PC-3 (cell line): Measurements from ENCODE around the gene SEC14L2. TPM values are rescaled to one million over a fixed set of nuclear protein-coding genes. Genes with fewer than 3 reads are reported as not detected.

ENCODE experiments used
- ATAC-seq: fragments of 200-7000 bp; cut with Tn5 transposase; 2 replicates; pipeline ENCODE4 v1.9.1; 2020; ENCODE audit warnings: mild to moderate bottlenecking, moderate library complexity
- BruUV-seq: library from RNA; stranded (reverse); fragments of 400-500 nt; replicated peaks from 2 replicates; lab custom pipeline; 2021; lab: Mats Ljungman, UMichigan
- CTCF ChIA-PET: fragments of 300-600 bp; sonication (Branson Sonifier 250); formaldehyde crosslinking; loops from one replicate; lab custom pipeline; 2022; ENCODE audit warnings: antibody characterized with exemption; lab: Charles Lee
- POLR2A ChIA-PET: fragments of 300-600 bp; sonication (Branson Sonifier 250); formaldehyde crosslinking; loops from one replicate; lab custom pipeline; 2022; ENCODE audit warnings: antibody characterized with exemption; ENCODE audit not compliant: unreplicated experiment; lab: Charles Lee
- DNase-seq: peaks from one replicate; pipeline ENCODE4 v3.0.0-alpha.2; 2015
- H2AFZ ChIP-seq: fragments of 300-600 bp; sonication (generic); 2 replicates; pipeline ENCODE4 v1.6.0; 2016; ENCODE audit warnings: antibody characterized with exemption, low read length
- H3F3A ChIP-seq: fragments of 300-600 bp; sonication (generic); one replicate; pipeline ENCODE4 v1.6.0; 2017; ENCODE audit warnings: antibody characterized with exemption, low read length, control low read depth, mild to moderate bottlenecking; ENCODE audit not compliant: unreplicated experiment
- H3K27ac ChIP-seq: fragments of 300-600 bp; sonication (generic); 2 replicates; pipeline ENCODE4 v1.5.1; 2016; ENCODE audit warnings: mild to moderate bottlenecking, low read length
- H3K27me3 ChIP-seq: fragments of 300-600 bp; sonication (generic); 2 replicates; pipeline ENCODE4 v1.6.1; 2016; ENCODE audit warnings: low read length, mixed read lengths
- H3K36me3 ChIP-seq: fragments of 300-600 bp; sonication (generic); 2 replicates; pipeline ENCODE4 v1.6.1; 2016; ENCODE audit warnings: low read depth, mixed run types, low read length, mixed read lengths
- H3K4me1 ChIP-seq: fragments of 300-600 bp; sonication (generic); 2 replicates; pipeline ENCODE4 v1.5.1; 2016; ENCODE audit warnings: low read length; ENCODE audit not compliant: insufficient read depth
- H3K4me2 ChIP-seq: fragments of 300-600 bp; sonication (generic); 2 replicates; pipeline ENCODE4 v1.6.0; 2016; ENCODE audit warnings: low read length
- H3K4me3 ChIP-seq: fragments of 300-600 bp; sonication (generic); 2 replicates; pipeline ENCODE4 v1.5.1; 2016; ENCODE audit warnings: mild to moderate bottlenecking, low read length, mixed read lengths
- H3K79me2 ChIP-seq: fragments of 300-600 bp; sonication (generic); 2 replicates; pipeline ENCODE4 v1.6.1; 2017; ENCODE audit warnings: low read length, mixed read lengths
- H3K9ac ChIP-seq: fragments of 300-600 bp; sonication (generic); 2 replicates; pipeline ENCODE4 v1.6.0; 2016; ENCODE audit warnings: mild to moderate bottlenecking, low read length
- H3K9me2 ChIP-seq: fragments of 300-600 bp; sonication (generic); replicated peaks from 2 replicates; pipeline ENCODE4 v1.6.1; 2016; ENCODE audit warnings: mixed run types, low read length, mixed read lengths
- H3K9me3 ChIP-seq: fragments of 300-600 bp; sonication (generic); 2 replicates; pipeline ENCODE4 v1.6.1; 2016; ENCODE audit warnings: low read length, mixed read lengths
- H4K20me1 ChIP-seq: fragments of 300-600 bp; sonication (generic); 2 replicates; pipeline ENCODE4 v1.6.1; 2016; ENCODE audit warnings: low read length, mixed read lengths
- EZH2 ChIP-seq: fragments of 300-600 bp; sonication (generic); IDR thresholded peaks from one replicate; pipeline ENCODE4 v1.6.1; 2017; ENCODE audit warnings: antibody characterized with exemption, mild to moderate bottlenecking, low read length; ENCODE audit not compliant: unreplicated experiment
- EZH2phosphoT487 ChIP-seq: fragments of 300-600 bp; sonication (generic); IDR thresholded peaks from 2 replicates; pipeline ENCODE4 v1.6.1; 2018; ENCODE audit warnings: mild to moderate bottlenecking, antibody characterized with exemption, low read length, borderline replicate concordance
- intact Hi-C: fragments of 100-400 bp; cut with micrococcal nuclease; formaldehyde crosslinking; loops from 2 replicates; pipeline ENCODE4 v1.9.0; 2023
- total RNA-seq: library from RNA; depleted of rRNA; stranded (reverse); fragments of >200 nt; gene quantifications from 2 replicates; pipeline ENCODE4 v1.2.3, GENCODE V29; 2014
- TF ChIP-seq, protein P1 (sequence below): fragments of 300-600 bp; sonication (generic); conservative IDR thresholded peaks from 2 replicates; pipeline ENCODE4 v1.5.1; 2017; ENCODE audit warnings: antibody characterized with exemption, low read depth, mild to moderate bottlenecking, low read length

The SEC14L2 gene
- total RNA-seq, 1 experiment from 2014 or later, result 16.8 TPM

DNA sequence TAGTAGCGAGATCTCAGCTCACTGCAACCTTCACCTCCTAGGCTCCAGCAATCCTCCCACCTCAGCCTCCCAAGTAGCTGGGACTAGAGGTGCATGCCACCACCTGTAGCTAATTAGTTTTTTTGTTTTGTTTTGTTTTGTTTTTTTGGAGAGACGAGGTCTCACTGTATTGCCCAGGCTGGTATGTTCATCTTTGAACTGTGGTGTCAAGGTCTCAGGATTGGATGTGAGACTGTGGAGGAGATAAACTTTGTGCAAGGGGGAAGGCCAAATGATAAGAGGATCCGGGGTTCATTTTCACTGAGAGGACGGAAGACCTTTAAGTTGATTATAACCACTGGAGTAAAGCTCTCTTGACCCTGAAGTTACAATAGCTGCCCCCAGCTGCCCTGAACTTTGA is 8.9 kb downstream of the SEC14L2 start:
- ATAC-seq, result no peak
- Histone ChIP-seq H3K4me3 (no peak overlapping the region), H3F3A (no peaks in the 10 kb centered on the region), H3K36me3 (peaks cover 6% of the 10 kb centered on the region; the same call in 1 of the 2 replicates), H3K9me3 (no peaks in the 10 kb centered on the region), H3K4me2 (no peak overlapping the region), H3K27me3 (no peaks in the 10 kb centered on the region), H4K20me1 (no peaks in the 10 kb centered on the region), H3K4me1 (peaks cover 18% of the 10 kb centered on the region), H2AFZ (no peak overlapping the region), H3K9me2 (no peaks in the 10 kb centered on the region), H3K27ac (no peak overlapping the region), H3K79me2 (no peaks in the 10 kb centered on the region), H3K9ac (no peak overlapping the region)
- TF ChIP-seq, protein P1, sequence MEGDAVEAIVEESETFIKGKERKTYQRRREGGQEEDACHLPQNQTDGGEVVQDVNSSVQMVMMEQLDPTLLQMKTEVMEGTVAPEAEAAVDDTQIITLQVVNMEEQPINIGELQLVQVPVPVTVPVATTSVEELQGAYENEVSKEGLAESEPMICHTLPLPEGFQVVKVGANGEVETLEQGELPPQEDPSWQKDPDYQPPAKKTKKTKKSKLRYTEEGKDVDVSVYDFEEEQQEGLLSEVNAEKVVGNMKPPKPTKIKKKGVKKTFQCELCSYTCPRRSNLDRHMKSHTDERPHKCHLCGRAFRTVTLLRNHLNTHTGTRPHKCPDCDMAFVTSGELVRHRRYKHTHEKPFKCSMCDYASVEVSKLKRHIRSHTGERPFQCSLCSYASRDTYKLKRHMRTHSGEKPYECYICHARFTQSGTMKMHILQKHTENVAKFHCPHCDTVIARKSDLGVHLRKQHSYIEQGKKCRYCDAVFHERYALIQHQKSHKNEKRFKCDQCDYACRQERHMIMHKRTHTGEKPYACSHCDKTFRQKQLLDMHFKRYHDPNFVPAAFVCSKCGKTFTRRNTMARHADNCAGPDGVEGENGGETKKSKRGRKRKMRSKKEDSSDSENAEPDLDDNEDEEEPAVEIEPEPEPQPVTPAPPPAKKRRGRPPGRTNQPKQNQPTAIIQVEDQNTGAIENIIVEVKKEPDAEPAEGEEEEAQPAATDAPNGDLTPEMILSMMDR, result no peak
- TF ChIP-seq EZH2phosphoT487 (no peak), EZH2 (no peak)
- no TSS peak for BruUV-seq
- DNase-seq, result no peak
- intact Hi-C loops, result no loop called here
- CTCF ChIA-PET, result no interaction called here
- POLR2A ChIA-PET, result no interaction called here

DNA sequence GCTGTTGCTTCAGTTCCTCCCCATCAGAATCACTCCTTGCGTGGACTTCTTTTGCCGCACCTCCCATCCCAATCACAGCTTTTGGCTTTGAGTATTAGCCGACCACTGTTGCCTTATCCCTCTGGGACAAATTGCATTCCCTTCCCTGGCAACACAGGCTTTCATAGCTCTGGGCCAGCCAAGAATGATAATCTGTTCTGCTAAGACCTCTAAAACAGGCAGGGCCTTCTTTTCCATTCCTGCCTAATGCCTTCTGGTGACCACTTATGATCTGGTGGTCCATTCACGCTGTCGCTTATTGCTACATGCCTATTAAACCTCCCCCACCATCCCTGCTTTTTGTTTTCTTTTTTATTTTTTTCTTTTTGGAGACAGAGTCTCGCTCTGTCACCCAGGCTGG is 9.6 kb downstream of the SEC14L2 start:
- no peak overlapping the region for H2AFZ ChIP-seq
- H3K4me2 ChIP-seq, result no peak overlapping the region
- no peaks in the 10 kb centered on the region for H3K79me2 ChIP-seq
- intact Hi-C loops, result no loop called here
- H3K4me1 ChIP-seq, result peaks cover 18% of the 10 kb centered on the region
- no peak for ATAC-seq
- no peak overlapping the region for H3K9ac ChIP-seq
- DNase-seq, result no peak
- CTCF ChIA-PET, result no interaction called here
- no peaks in the 10 kb centered on the region for H3F3A ChIP-seq
- H3K36me3 ChIP-seq, result peaks cover 6% of the 10 kb centered on the region
- POLR2A ChIA-PET, result no interaction called here
- H3K9me2 ChIP-seq, result no peaks in the 10 kb centered on the region
- BruUV-seq, result no TSS peak
- H3K4me3 ChIP-seq, result no peak overlapping the region
- H3K9me3 ChIP-seq, result no peaks in the 10 kb centered on the region
- H3K27me3 ChIP-seq, result no peaks in the 10 kb centered on the region
- TF ChIP-seq, protein P1, result no peak
- TF ChIP-seq EZH2 (no peak), EZH2phosphoT487 (no peak)
- no peak overlapping the region for H3K27ac ChIP-seq
- no peaks in the 10 kb centered on the region for H4K20me1 ChIP-seq

DNA sequence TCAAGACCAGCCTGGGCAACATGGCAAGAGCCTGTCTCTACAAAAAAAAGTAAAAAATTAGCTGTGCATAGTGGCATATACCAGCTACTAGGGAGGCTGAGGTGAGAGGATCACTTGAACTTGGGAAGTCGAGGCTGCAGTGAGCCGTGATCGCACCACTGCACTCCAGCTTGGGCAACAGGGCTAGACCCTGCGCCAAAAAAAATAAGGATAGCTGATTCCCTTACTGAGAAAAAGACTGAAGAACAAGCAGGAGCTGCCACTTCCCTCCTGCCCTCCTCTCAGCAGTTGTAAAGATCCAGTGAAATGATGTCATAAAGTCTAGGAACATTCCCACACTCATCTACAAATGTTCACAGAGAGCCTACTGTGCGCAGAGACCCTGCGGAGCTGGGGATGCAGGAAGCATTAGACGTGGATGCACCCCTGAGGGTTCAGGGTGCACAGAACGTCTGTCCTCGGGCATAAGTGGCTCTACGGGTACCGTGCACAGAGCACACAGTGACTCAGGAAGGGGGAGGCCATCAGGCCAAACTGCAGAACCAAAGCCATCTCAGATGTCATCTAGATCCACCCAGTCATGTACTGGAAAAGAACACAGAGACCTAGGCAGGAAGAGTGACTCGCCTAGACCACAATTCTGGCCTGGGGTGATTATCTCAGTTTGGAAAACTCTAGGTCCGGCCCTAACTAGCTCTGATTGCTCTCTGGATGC is 11.7 kb downstream of the SEC14L2 start:
- Histone ChIP-seq H3K9me2 (no peaks in the 10 kb centered on the region), H3K36me3 (peaks cover 6% of the 10 kb centered on the region), H2AFZ (no peak overlapping the region), H3K9me3 (no peaks in the 10 kb centered on the region), H4K20me1 (no peaks in the 10 kb centered on the region), H3K4me2 (peak overlapping the region; percentile 66), H3K4me1 (peaks cover 18% of the 10 kb centered on the region), H3K9ac (no peak overlapping the region), H3K79me2 (no peaks in the 10 kb centered on the region), H3K4me3 (no peak overlapping the region), H3F3A (no peaks in the 10 kb centered on the region), H3K27me3 (no peaks in the 10 kb centered on the region), H3K27ac (peak overlapping the region; percentile 78)
- intact Hi-C loops, result no loop called here
- ChIA-PET POLR2A (no interaction called here), CTCF (interaction anchor here (0.6 kb wide), 1 partner anchor 16 kb away, joined by 3 read pairs; no protein-coding TSS in a partner anchor)
- ATAC-seq (peak; percentile 97), DNase-seq (peak; percentile 87)
- no peak for TF ChIP-seq EZH2
- TF ChIP-seq, protein P1, result no peak
- TF ChIP-seq EZH2phosphoT487, result no peak
- BruUV-seq, result no TSS peak
